Esophagus (tissue), 2 donors: ENCODE results near the gene MROH2A. TPM values are rescaled to one million over a fixed set of nuclear protein-coding genes. Genes with fewer than 3 reads are reported as not detected.

Source experiments
- polyA plus RNA-seq, 2 donors: library from polyadenylated mRNA; stranded (reverse); fragments of 200-250 nt; gene quantifications; one replicate each; pipeline ENCODE4 v1.2.3, GENCODE V29; 2013
- donor health status: healthy with polysubstance abuse.
- donor health status: Bipolar disorder and iron deficiency.

Gene MROH2A
- polyA plus RNA-seq, 2 donors, result 0.22 to 0.99 TPM

Other genes with a start within 250 kb of the MROH2A start
- 10 to 100 TPM; 14.2 to 29.9 TPM for gene USP40, start 211.5 kb upstream of the MROH2A start, polyA plus RNA-seq
- 1 to 10 TPM in 1 of 2 donors, under 1 TPM in 1; 0.39 to 2.8 TPM for gene UGT1A8, start 160.7 kb upstream of the MROH2A start, polyA plus RNA-seq
- 10 to 100 TPM in 1 of 2 donors, 1 to 10 TPM in 1; 9.1 to 10.8 TPM for gene UGT1A10, start 141.9 kb upstream of the MROH2A start, polyA plus RNA-seq
- gene UGT1A9, start 106.4 kb upstream of the MROH2A start, polyA plus RNA-seq, result under 1 TPM; 0.01 to 0.31 TPM
- gene UGT1A7, start 96.4 kb upstream of the MROH2A start, polyA plus RNA-seq, result 10 to 100 TPM; 28.8 to 54.2 TPM
- 10 to 100 TPM in 1 of 2 donors, 1 to 10 TPM in 1; 4.8 to 22.4 TPM for gene UGT1A6, start 85.4 kb upstream of the MROH2A start, polyA plus RNA-seq
- 1 to 10 TPM in 1 of 2 donors, under 1 TPM in 1; 0.01 to 2.9 TPM for gene UGT1A5, start 65.4 kb upstream of the MROH2A start, polyA plus RNA-seq
- gene UGT1A4, start 59.6 kb upstream of the MROH2A start, polyA plus RNA-seq, result 1 to 10 TPM in 1 of 2 donors, under 1 TPM in 1; 0.69 to 2.5 TPM
- gene UGT1A3, start 49.3 kb upstream of the MROH2A start, polyA plus RNA-seq, result 1 to 10 TPM in 1 of 2 donors, under 1 TPM in 1; 0.07 to 1.5 TPM
- 1 to 10 TPM in 1 of 2 donors, under 1 TPM in 1; 0.75 to 2.0 TPM for gene UGT1A1, start 18.1 kb upstream of the MROH2A start, polyA plus RNA-seq
- gene HJURP, start 76.2 kb downstream of the MROH2A start, polyA plus RNA-seq, result 1 to 10 TPM; 6.6 to 9.5 TPM
- not detected for gene TRPM8, start 139.0 kb downstream of the MROH2A start, polyA plus RNA-seq